SU-DHL-6 (cell line): Measurements from ENCODE around the gene HLA-C.
"Not testable (repeated sequence)": the region's sequence is repeated elsewhere in the genome, so short reads cannot be mapped to it uniquely, and the experiment has no call there.

Experiments
- H2AFZ ChIP-seq: fragments of 200-600 bp; sonication (generic); 2 replicates; pipeline ENCODE4 v1.6.1; 2014; ENCODE audit warnings: low read depth, mild to moderate bottlenecking, moderate library complexity, mixed read lengths, antibody characterized with exemption, low read length; ENCODE audit not compliant: severe bottlenecking
- H3F3A ChIP-seq: fragments of 200-600 bp; shearing (Covaris generic); 2 replicates; pipeline ENCODE4 v1.6.0; 2016; ENCODE audit warnings: antibody characterized with exemption, mild to moderate bottlenecking; ENCODE audit not compliant: insufficient read depth
- H3K27ac ChIP-seq: fragments of 200-600 bp; sonication (generic); 2 replicates; pipeline ENCODE4 v1.5.1; 2016; ENCODE audit warnings: low read depth, mild to moderate bottlenecking, low read length, moderate library complexity, mixed read lengths
- H3K27me3 ChIP-seq: fragments of 200-600 bp; sonication (generic), shearing (Covaris generic); 2 replicates; pipeline ENCODE4 v1.6.0; 2014; ENCODE audit warnings: mild to moderate bottlenecking, low read length
- H3K36me3 ChIP-seq: fragments of 200-600 bp; sonication (generic); 2 replicates; pipeline ENCODE4 v1.6.1; 2014; ENCODE audit warnings: mild to moderate bottlenecking, low read length, mixed read lengths
- H3K4me2 ChIP-seq: fragments of 300-600, 200-600 bp; shearing (Covaris generic), sonication (generic); 2 replicates; pipeline ENCODE4 v1.6.0; 2014; ENCODE audit warnings: low read length, low read depth, mild to moderate bottlenecking; ENCODE audit not compliant: poor library complexity, severe bottlenecking
- H3K4me3 ChIP-seq: fragments of 200-600 bp; sonication (generic); 2 replicates; pipeline ENCODE4 v1.5.1; 2014; ENCODE audit warnings: antibody characterized with exemption, low read length, mild to moderate bottlenecking, mixed read lengths; ENCODE audit not compliant: insufficient read depth, poor library complexity, severe bottlenecking
- H3K79me2 ChIP-seq: fragments of 200-600 bp; sonication (generic); 2 replicates; pipeline ENCODE4 v1.6.1; 2014; ENCODE audit warnings: mild to moderate bottlenecking, low read length, moderate library complexity; ENCODE audit not compliant: insufficient read depth
- H3K9ac ChIP-seq: fragments of 200-600 bp; sonication (generic); 2 replicates; pipeline ENCODE4 v1.7.0; 2014; ENCODE audit warnings: mild to moderate bottlenecking, low read length
- H3K9me2 ChIP-seq: fragments of 200-600 bp; sonication (generic); replicated peaks from 2 replicates; pipeline ENCODE4 v1.6.1; 2014; ENCODE audit warnings: low read length; ENCODE audit not compliant: insufficient read depth
- H3K9me3 ChIP-seq: fragments of 200-600 bp; sonication (generic); 2 replicates; pipeline ENCODE4 v1.6.1; 2014; ENCODE audit warnings: low read length, mixed read lengths; ENCODE audit not compliant: insufficient read depth
- H4K20me1 ChIP-seq: fragments of 200-600 bp; sonication (generic); 2 replicates; pipeline ENCODE4 v1.6.1; 2014; ENCODE audit warnings: low read depth, mild to moderate bottlenecking, antibody characterized with exemption, low read length, moderate library complexity, mixed read lengths
- EZH2phosphoT487 ChIP-seq: fragments of 200-600 bp; sonication (generic), shearing (Covaris generic); conservative IDR thresholded peaks from 2 replicates; pipeline ENCODE4 v1.6.1; 2018; ENCODE audit warnings: mild to moderate bottlenecking, antibody characterized with exemption, low read length, moderate library complexity, mixed read lengths
- TF ChIP-seq, protein P1 (sequence below): fragments of 200-600 bp; sonication (generic); IDR thresholded peaks from one replicate; pipeline ENCODE4 v1.5.1; 2017; ENCODE audit warnings: antibody characterized with exemption, mild to moderate bottlenecking, low read length, moderate library complexity; ENCODE audit not compliant: insufficient read depth, poor library complexity, severe bottlenecking

The HLA-C gene

DNA sequence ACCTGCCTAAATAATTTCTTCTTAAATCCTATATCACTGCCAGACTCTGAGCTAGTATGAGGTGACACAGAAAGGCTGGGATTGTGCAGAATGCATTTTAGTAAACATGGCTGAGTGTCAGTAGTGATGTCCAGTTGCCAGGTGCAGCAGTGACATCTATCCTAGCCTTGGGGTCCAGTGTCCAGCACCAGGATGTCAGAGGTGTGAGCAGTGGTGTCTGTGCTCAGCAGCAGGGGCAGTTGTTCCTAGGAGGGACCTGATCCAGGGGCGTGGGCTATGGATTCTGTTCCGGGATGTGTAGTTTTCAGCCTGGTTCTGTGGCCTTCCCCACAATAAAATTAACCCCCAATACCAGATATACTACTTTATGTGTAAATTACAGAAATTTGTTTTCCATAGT is 6.0 kb downstream of the HLA-C start:
- H3F3A ChIP-seq, result no peaks in the 10 kb centered on the region
- H3K9me3 ChIP-seq, result peaks cover 8% of the 10 kb centered on the region; the same call in 1 of the 2 replicates
- no peak overlapping the region for H3K9ac ChIP-seq
- H3K27me3 ChIP-seq, result peaks cover 7% of the 10 kb centered on the region; the same call in 1 of the 2 replicates
- H3K36me3 ChIP-seq, result no peaks in the 10 kb centered on the region
- no peak overlapping the region for H2AFZ ChIP-seq
- H3K79me2 ChIP-seq, result no peaks in the 10 kb centered on the region
- no peaks in the 10 kb centered on the region for H3K9me2 ChIP-seq
- H3K27ac ChIP-seq, result no peak overlapping the region
- TF ChIP-seq EZH2phosphoT487, result no peak
- TF ChIP-seq, protein P1, sequence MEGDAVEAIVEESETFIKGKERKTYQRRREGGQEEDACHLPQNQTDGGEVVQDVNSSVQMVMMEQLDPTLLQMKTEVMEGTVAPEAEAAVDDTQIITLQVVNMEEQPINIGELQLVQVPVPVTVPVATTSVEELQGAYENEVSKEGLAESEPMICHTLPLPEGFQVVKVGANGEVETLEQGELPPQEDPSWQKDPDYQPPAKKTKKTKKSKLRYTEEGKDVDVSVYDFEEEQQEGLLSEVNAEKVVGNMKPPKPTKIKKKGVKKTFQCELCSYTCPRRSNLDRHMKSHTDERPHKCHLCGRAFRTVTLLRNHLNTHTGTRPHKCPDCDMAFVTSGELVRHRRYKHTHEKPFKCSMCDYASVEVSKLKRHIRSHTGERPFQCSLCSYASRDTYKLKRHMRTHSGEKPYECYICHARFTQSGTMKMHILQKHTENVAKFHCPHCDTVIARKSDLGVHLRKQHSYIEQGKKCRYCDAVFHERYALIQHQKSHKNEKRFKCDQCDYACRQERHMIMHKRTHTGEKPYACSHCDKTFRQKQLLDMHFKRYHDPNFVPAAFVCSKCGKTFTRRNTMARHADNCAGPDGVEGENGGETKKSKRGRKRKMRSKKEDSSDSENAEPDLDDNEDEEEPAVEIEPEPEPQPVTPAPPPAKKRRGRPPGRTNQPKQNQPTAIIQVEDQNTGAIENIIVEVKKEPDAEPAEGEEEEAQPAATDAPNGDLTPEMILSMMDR, result no peak
- no peak overlapping the region for H3K4me2 ChIP-seq
- H4K20me1 ChIP-seq, result no peaks in the 10 kb centered on the region
- no peak overlapping the region for H3K4me3 ChIP-seq

DNA sequence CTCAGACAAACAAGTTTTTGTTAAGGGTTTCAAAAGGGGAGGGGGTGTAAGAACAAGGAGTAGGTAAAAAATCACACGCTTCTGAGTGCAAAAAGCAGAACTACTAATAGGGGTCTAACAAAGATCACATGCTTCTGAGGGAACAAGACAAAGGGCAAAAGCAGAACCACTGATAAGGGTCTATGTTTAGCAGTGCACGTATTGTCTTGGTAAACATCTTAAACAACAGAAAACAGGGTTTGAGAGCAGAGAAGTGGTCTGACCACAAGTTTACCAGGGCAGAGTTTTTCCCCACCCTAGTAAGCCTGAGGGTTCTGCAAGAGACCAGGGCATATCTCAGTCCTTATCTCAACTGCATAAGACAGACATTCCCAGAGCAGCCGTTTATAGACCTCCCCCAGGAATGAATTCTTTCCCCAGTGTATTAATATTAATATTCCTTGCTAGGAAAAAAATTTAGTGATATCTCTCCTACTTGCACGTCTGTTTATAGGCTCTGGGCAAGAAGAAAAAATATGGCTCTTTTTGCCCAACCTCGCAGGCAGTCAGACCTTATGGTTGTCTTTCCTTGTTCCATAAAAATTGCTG is 8.5 kb downstream of the HLA-C start:
- not testable (repeated sequence) for H3F3A ChIP-seq, H3K36me3 ChIP-seq, H3K9ac ChIP-seq, H3K9me3 ChIP-seq, H3K27ac ChIP-seq, H2AFZ ChIP-seq, H3K79me2 ChIP-seq, H3K4me3 ChIP-seq, H3K4me2 ChIP-seq, H3K9me2 ChIP-seq, H4K20me1 ChIP-seq
- H3K27me3 ChIP-seq, result peaks cover 11% of the 10 kb centered on the region; the same call in 1 of the 2 replicates

DNA sequence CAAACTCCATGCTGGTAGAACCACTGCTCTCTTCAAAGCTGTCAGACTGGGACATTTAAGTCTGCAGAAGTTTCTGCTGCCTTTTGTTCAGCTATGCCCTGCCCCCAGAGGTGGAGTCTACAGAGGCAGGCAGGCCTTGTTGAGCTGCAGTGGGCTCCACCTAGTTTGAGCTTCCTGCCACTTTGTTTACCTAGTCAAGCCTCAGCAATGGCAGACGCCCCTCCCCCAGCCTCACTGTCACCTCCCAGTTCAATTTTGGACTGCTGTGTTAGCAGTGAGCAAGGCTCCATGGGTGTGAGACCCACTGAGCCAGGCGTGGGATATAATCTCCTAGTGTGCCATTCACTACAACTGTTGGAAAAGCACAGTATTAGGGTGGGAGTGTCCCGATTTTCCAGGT is 11.9 kb downstream of the HLA-C start:
- H3K9me2 ChIP-seq, H3K9me3 ChIP-seq, H3K4me3 ChIP-seq, H3F3A ChIP-seq, H4K20me1 ChIP-seq, H3K27ac ChIP-seq, H3K36me3 ChIP-seq, H3K9ac ChIP-seq, H3K4me2 ChIP-seq, H3K79me2 ChIP-seq, H2AFZ ChIP-seq: not testable (repeated sequence)
- H3K27me3 ChIP-seq, result peaks cover 11% of the 10 kb centered on the region; the same call in 1 of the 2 replicates

DNA sequence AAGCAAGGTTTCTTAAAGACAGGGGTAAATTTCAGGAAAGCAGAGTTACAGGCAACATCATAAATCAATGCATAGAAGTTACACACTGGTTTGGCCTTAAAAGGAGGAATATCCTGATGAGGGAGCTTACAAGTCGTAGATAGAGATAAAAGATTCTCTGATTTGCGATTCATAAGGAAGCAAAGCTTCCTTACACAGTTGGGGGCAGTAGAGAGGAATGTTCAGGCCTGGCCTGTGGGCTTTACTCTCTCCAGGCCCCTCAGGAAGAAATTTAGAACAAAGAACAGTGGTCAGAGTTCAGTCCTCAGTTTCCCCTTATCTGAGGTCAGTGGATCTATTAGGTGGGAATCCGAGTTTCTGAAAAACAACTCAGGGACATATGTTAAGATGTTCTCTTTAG is 19.3 kb downstream of the HLA-C start:
- Histone ChIP-seq H4K20me1 (no peaks in the 10 kb centered on the region), H2AFZ (no peak overlapping the region), H3K4me3 (no peak overlapping the region), H3K27me3 (no peaks in the 10 kb centered on the region), H3K79me2 (no peaks in the 10 kb centered on the region), H3K27ac (no peak overlapping the region), H3K4me2 (no peak overlapping the region), H3F3A (no peaks in the 10 kb centered on the region), H3K9me3 (no peaks in the 10 kb centered on the region), H3K9ac (no peak overlapping the region), H3K9me2 (no peaks in the 10 kb centered on the region), H3K36me3 (no peaks in the 10 kb centered on the region)
- no peak for TF ChIP-seq EZH2phosphoT487
- TF ChIP-seq, protein P1, result no peak
